Endodermal cell (in vitro differentiated cells): ENCODE results near the gene SYP. TPM values are rescaled to one million over a fixed set of nuclear protein-coding genes. Genes with fewer than 3 reads are reported as not detected.

Experiments
- DNase-seq: peaks from one replicate; pipeline ENCODE4 v3.0.0-alpha.2; 2017
- H3K27ac ChIP-seq: 2 replicates; pipeline ENCODE4 v1.5.1; 2013; ENCODE audit warnings: mild to moderate bottlenecking, low read depth, low read length, moderate library complexity
- H3K27me3 ChIP-seq: 2 replicates; pipeline ENCODE4 v1.6.1; 2013; ENCODE audit warnings: mild to moderate bottlenecking, low read length, moderate library complexity; ENCODE audit not compliant: insufficient read depth, control insufficient read depth, poor library complexity, severe bottlenecking
- H3K36me3 ChIP-seq: 2 replicates; pipeline ENCODE4 v1.7.0; 2013; ENCODE audit warnings: mild to moderate bottlenecking, low read length, moderate library complexity; ENCODE audit not compliant: control insufficient read depth, insufficient read depth
- H3K4me1 ChIP-seq: one replicate; pipeline ENCODE4 v1.7.0; 2013; ENCODE audit warnings: low read length; ENCODE audit not compliant: control insufficient read depth, insufficient read depth
- H3K4me3 ChIP-seq: 2 replicates; pipeline ENCODE4 v1.5.1; 2013; ENCODE audit warnings: mild to moderate bottlenecking, low read length, moderate library complexity
- H3K9ac ChIP-seq: 2 replicates; pipeline ENCODE4 v1.6.1; 2013; ENCODE audit warnings: mild to moderate bottlenecking, low read length, moderate library complexity; ENCODE audit not compliant: poor library complexity, severe bottlenecking; ENCODE audit errors: extremely low read depth
- H3K9me3 ChIP-seq: 2 replicates; pipeline ENCODE4 v1.6.1; 2013; ENCODE audit warnings: mild to moderate bottlenecking, low read length, moderate library complexity; ENCODE audit not compliant: control insufficient read depth
- H3K27ac Mint-ChIP-seq: 2 replicates; pipeline ENCODE4 v1.8.0; 2020; ENCODE audit warnings: mixed read lengths
- H3K27me3 Mint-ChIP-seq: 2 replicates; pipeline ENCODE4 v1.8.0; 2021; ENCODE audit warnings: mild to moderate bottlenecking, mixed read lengths; ENCODE audit not compliant: insufficient read depth
- H3K36me3 Mint-ChIP-seq: 2 replicates; pipeline ENCODE4 v1.8.0; 2020; ENCODE audit warnings: low read depth, mixed read lengths
- H3K4me1 Mint-ChIP-seq: 2 replicates; pipeline ENCODE4 v1.8.0; 2020; ENCODE audit warnings: mixed read lengths
- H3K4me3 Mint-ChIP-seq: 2 replicates; pipeline ENCODE4 v1.8.0; 2020; ENCODE audit warnings: mild to moderate bottlenecking, moderate library complexity, mixed read lengths
- H3K9me3 Mint-ChIP-seq: 2 replicates; pipeline ENCODE4 v1.8.0; 2020; ENCODE audit warnings: mild to moderate bottlenecking, mixed read lengths
- CTCF ChIP-seq: fragments of 200-600 bp; sonication (generic); conservative IDR thresholded peaks from 2 replicates; pipeline ENCODE4 v1.5.0; 2021; ENCODE audit warnings: antibody characterized with exemption, mild to moderate bottlenecking
- WGBS, 2 experiments: methylation state at CpG; one replicate each; pipeline versions ENCODE4 v1.1.5 to v1.1.7; 2013; ENCODE audit warnings: missing lambda C conversion rate in 2 of 2, mixed read lengths in 1 of 2; ENCODE audit not compliant: insufficient coverage in 1 of 2, insufficient read length in 1 of 2; 5-methylcytosine and 5-hydroxymethylcytosine counted together
- total RNA-seq, 2 donors: library from RNA; stranded (reverse); fragmentation: NEBNext Ultra II Directional in 1 of 2; extraction: Animal tissue kit (Norgen Biotek cat#: 25700) in 1 of 2; gene quantifications; 2 replicates in 1 of 2; 3 replicates in 1 of 2; pipeline ENCODE4 v1.2.1, GENCODE V29; 2021

SYP gene
- total RNA-seq, 2 donors from 2014 or later: 0.48 to 0.51 TPM

- no peak overlapping the region for H3K9ac ChIP-seq
- H3K4me1 ChIP-seq: no peaks in the 10 kb centered on the region
- no peaks in the 10 kb centered on the region for H3K9me3 ChIP-seq
- Mint-ChIP-seq H3K36me3 (no peaks in the 10 kb centered on the region), H3K9me3 (peaks cover 59% of the 10 kb centered on the region), H3K4me3 (no peak overlapping the region), H3K27ac (no peak overlapping the region), H3K4me1 (no peaks in the 10 kb centered on the region), H3K27me3 (no peaks in the 10 kb centered on the region)
- no peak for TF ChIP-seq CTCF
- no peak overlapping the region for H3K27ac ChIP-seq
- H3K27me3 ChIP-seq: no peaks in the 10 kb centered on the region
- H3K36me3 ChIP-seq: no peaks in the 10 kb centered on the region
- no peak for DNase-seq
- WGBS, 2 experiments: 93% methylated on average over 8 of the region's 8 CpGs; no CpG with 5 or more reads in 1 of the 2 experiments
- H3K4me3 ChIP-seq: no peak overlapping the region
Measured at GRCh38 chrX:49206543-49206942, 6.5 kb upstream of the SYP start.

- Mint-ChIP-seq H3K9me3 (peaks cover 53% of the 10 kb centered on the region), H3K4me1 (no peaks in the 10 kb centered on the region), H3K36me3 (no peaks in the 10 kb centered on the region), H3K27me3 (no peaks in the 10 kb centered on the region), H3K4me3 (no peak overlapping the region), H3K27ac (no peak overlapping the region)
- Histone ChIP-seq H3K4me3 (no peak overlapping the region), H3K9ac (no peak overlapping the region), H3K27ac (no peak overlapping the region), H3K27me3 (no peaks in the 10 kb centered on the region), H3K4me1 (no peaks in the 10 kb centered on the region), H3K9me3 (no peaks in the 10 kb centered on the region), H3K36me3 (no peaks in the 10 kb centered on the region)
- no peak for TF ChIP-seq CTCF
- 88 to 100% methylated on average over 1 to 11 of the region's 13 CpGs for WGBS, 2 experiments
- no peak for DNase-seq
Measured at GRCh38 chrX:49205443-49205842, 5.5 kb upstream of the SYP start.

- no peak overlapping the region for H3K9ac ChIP-seq
- Mint-ChIP-seq H3K4me1 (no peaks in the 10 kb centered on the region), H3K27me3 (no peaks in the 10 kb centered on the region), H3K4me3 (no peak overlapping the region), H3K27ac (no peak overlapping the region), H3K36me3 (no peaks in the 10 kb centered on the region), H3K9me3 (peaks cover 50% of the 10 kb centered on the region)
- no peaks in the 10 kb centered on the region for H3K36me3 ChIP-seq
- no peak overlapping the region for H3K27ac ChIP-seq
- TF ChIP-seq CTCF: no peak
- no peaks in the 10 kb centered on the region for H3K27me3 ChIP-seq
- no peak for DNase-seq
- no peaks in the 10 kb centered on the region for H3K9me3 ChIP-seq
- no peak overlapping the region for H3K4me3 ChIP-seq
- 60 to 77% methylated on average over 1 to 3 of the region's 4 CpGs for WGBS, 2 experiments
- H3K4me1 ChIP-seq: no peaks in the 10 kb centered on the region
Measured at GRCh38 chrX:49204709-49205108, 4.7 kb upstream of the SYP start.
